HG03103 (cell line): ENCODE results near the gene ASB11.
A peak's percentile ranks its signal among the peaks of the same experiment; 100 is the strongest.

Experiments used
- ATAC-seq: cut with Tn5 transposase; IDR thresholded peaks from one replicate; pipeline ENCODE4 v1.9.1; 2021; ENCODE audit warnings: low read depth; ENCODE audit not compliant: unreplicated experiment

The ASB11 gene

GRCh38 chrX:15315509-15315908 lies at the start of gene ASB11:
TSS of gene ASB11 (minus strand) at chrX:15315640. CDS start at chrX:15315605, 35 bp downstream.
- ATAC-seq = no peak

GRCh38 chrX:15359701-15360100 lies 44.3 kb upstream of the ASB11 start:
- no peak for ATAC-seq

- ATAC-seq = no peak
These were observed 43.1 kb upstream of the ASB11 start for GRCh38 chrX:15358533-15358932.

GRCh38 chrX:15356444-15356843 lies 41.0 kb upstream of the ASB11 start:
- no peak for ATAC-seq

GRCh38 chrX:15350329-15350996 lies 35.0 kb upstream of the ASB11 start:
- no peak for ATAC-seq

GRCh38 chrX:15349046-15349445 lies 33.6 kb upstream of the ASB11 start:
- ATAC-seq = no peak

GRCh38 chrX:15345976-15346375 lies 30.5 kb upstream of the ASB11 start:
- no peak for ATAC-seq

- ATAC-seq = no peak
These were observed 28.7 kb upstream of the ASB11 start for GRCh38 chrX:15344106-15344505.

- no peak for ATAC-seq
These were observed 27.6 kb upstream of the ASB11 start for GRCh38 chrX:15343075-15343476.

GRCh38 chrX:15340867-15341266 lies 25.4 kb upstream of the ASB11 start:
- ATAC-seq = no peak

GRCh38 chrX:15336023-15336413 lies 20.6 kb upstream of the ASB11 start:
- ATAC-seq = no peak

- peak; percentile 98 for ATAC-seq
These were observed 19.9 kb upstream of the ASB11 start, which contains the start of gene PIGA for GRCh38 chrX:15335135-15336022. TSS of gene PIGA (minus strand) at chrX:15335523. CDS start at chrX:15331930, 3,593 bp downstream.

GRCh38 chrX:15334561-15334960 lies 19.1 kb upstream of the ASB11 start:
- no peak for ATAC-seq

- no peak for ATAC-seq
These were observed 13.4 kb upstream of the ASB11 start for GRCh38 chrX:15328821-15329220.

- ATAC-seq = no peak
These were observed 12.7 kb upstream of the ASB11 start for GRCh38 chrX:15328131-15328530.

- ATAC-seq = no peak
These were observed 7.0 kb upstream of the ASB11 start for GRCh38 chrX:15322472-15322871.

GRCh38 chrX:15322072-15322471 lies 6.6 kb upstream of the ASB11 start:
- ATAC-seq = no peak

GRCh38 chrX:15321447-15321846 lies 6.0 kb upstream of the ASB11 start:
- no peak for ATAC-seq

- ATAC-seq = no peak
These were observed 4.9 kb upstream of the ASB11 start for GRCh38 chrX:15320297-15320696.

GRCh38 chrX:15319075-15319474 lies 3.6 kb upstream of the ASB11 start:
- ATAC-seq = no peak

- no peak for ATAC-seq
These were observed 968 bp downstream of the ASB11 start for GRCh38 chrX:15314472-15314871.

GRCh38 chrX:15311119-15311518 lies 4.3 kb downstream of the ASB11 start:
- no peak for ATAC-seq
